SHP77 (cell line): Measurements from ENCODE around the gene DNAJA3.
"Not testable (repeated sequence)": the region's sequence is repeated elsewhere in the genome, so short reads cannot be mapped to it uniquely, and the experiment has no call there.

Source experiments
- DNase-seq, 2 experiments: peaks; one replicate each; lab custom pipeline; 2025; lab: John Stamatoyannopoulos, UW

Gene DNAJA3

GRCh38 chr16:4387781-4388180, 37.9 kb upstream of the DNAJA3 start:
- DNase-seq = no peak

GRCh38 chr16:4388271-4389021, 37.2 kb upstream of the DNAJA3 start:
- DNase-seq = no peak

- DNase-seq = no peak
Observed at GRCh38 chr16:4389051-4389955, 36.4 kb upstream of the DNAJA3 start.

- no peak for DNase-seq
Observed at GRCh38 chr16:4390266-4391260, 35.1 kb upstream of the DNAJA3 start.

GRCh38 chr16:4391631-4392381, 33.9 kb upstream of the DNAJA3 start:
- DNase-seq = peak in 1 of 2 experiments; percentile 34

GRCh38 chr16:4392382-4393239, 33.1 kb upstream of the DNAJA3 start:
- DNase-seq = peak in 1 of 2 experiments; percentile 79

- no peak for DNase-seq
Observed at GRCh38 chr16:4393240-4393600, 32.4 kb upstream of the DNAJA3 start.

- not testable (repeated sequence) for DNase-seq
Observed at GRCh38 chr16:4393850-4394249, 31.8 kb upstream of the DNAJA3 start.

GRCh38 chr16:4395055-4395726, 30.5 kb upstream of the DNAJA3 start:
- DNase-seq = no peak

GRCh38 chr16:4399001-4399730, 26.5 kb upstream of the DNAJA3 start:
- DNase-seq = no peak

- DNase-seq = no peak
Observed at GRCh38 chr16:4401094-4401501, 24.6 kb upstream of the DNAJA3 start.

- no peak for DNase-seq
Observed at GRCh38 chr16:4401510-4401909, 24.2 kb upstream of the DNAJA3 start.

- peak; percentile 51 to 63 for DNase-seq
Observed at GRCh38 chr16:4402439-4403132, 23.1 kb upstream of the DNAJA3 start.

- DNase-seq = no peak
Observed at GRCh38 chr16:4403133-4403949, 22.3 kb upstream of the DNAJA3 start.

GRCh38 chr16:4404247-4404966, 21.3 kb upstream of the DNAJA3 start:
- DNase-seq = peak; percentile 62 to 80

GRCh38 chr16:4404967-4405696, 20.5 kb upstream of the DNAJA3 start:
- DNase-seq = peak; percentile 44 to 74
